HG02678 (cell line): ENCODE measurements around the gene HTRA3.

Experiments used
- ATAC-seq: cut with Tn5 transposase; IDR thresholded peaks from one replicate; pipeline ENCODE4 v1.9.1; 2021; ENCODE audit warnings: mild to moderate bottlenecking, moderate library complexity; ENCODE audit not compliant: unreplicated experiment

HTRA3 gene

GRCh38 chr4:8322794-8323704 lies 53.5 kb downstream of the HTRA3 start:
- no peak for ATAC-seq

- ATAC-seq: no peak
Observed at GRCh38 chr4:8323947-8324555, 54.5 kb downstream of the HTRA3 start.

GRCh38 chr4:8324640-8325239 lies 55.2 kb downstream of the HTRA3 start:
- no peak for ATAC-seq

GRCh38 chr4:8325291-8325973 lies 55.9 kb downstream of the HTRA3 start:
- no peak for ATAC-seq

GRCh38 chr4:8326206-8326605 lies 56.7 kb downstream of the HTRA3 start:
- no peak for ATAC-seq

- ATAC-seq: no peak
Observed at GRCh38 chr4:8328456-8328855, 58.9 kb downstream of the HTRA3 start.

GRCh38 chr4:8328866-8329559 lies 59.5 kb downstream of the HTRA3 start:
- ATAC-seq: no peak

- ATAC-seq: no peak
Observed at GRCh38 chr4:8329560-8329858, 60.0 kb downstream of the HTRA3 start.

- no peak for ATAC-seq
Observed at GRCh38 chr4:8329859-8330761, 60.6 kb downstream of the HTRA3 start.

- ATAC-seq: no peak
Observed at GRCh38 chr4:8330821-8331574, 61.4 kb downstream of the HTRA3 start.

- ATAC-seq: no peak
Observed at GRCh38 chr4:8331575-8331955, 62.0 kb downstream of the HTRA3 start.

GRCh38 chr4:8332038-8332857 lies 62.7 kb downstream of the HTRA3 start:
- no peak for ATAC-seq

GRCh38 chr4:8332891-8333331 lies 63.4 kb downstream of the HTRA3 start:
- ATAC-seq: no peak

GRCh38 chr4:8333726-8334460 lies 64.3 kb downstream of the HTRA3 start:
- ATAC-seq: no peak

GRCh38 chr4:8334786-8335460 lies 65.4 kb downstream of the HTRA3 start:
- no peak for ATAC-seq

GRCh38 chr4:8335848-8336247 lies 66.3 kb downstream of the HTRA3 start:
- no peak for ATAC-seq

GRCh38 chr4:8336412-8337075 lies 67.0 kb downstream of the HTRA3 start:
- no peak for ATAC-seq
